Tibial artery (tissue), 4 donors: ENCODE data around the gene KRTAP4-12.
"Not testable (repeated sequence)": the region's sequence is repeated elsewhere in the genome, so short reads cannot be mapped to it uniquely, and the experiment has no call there.

Experiments
- DNase-seq, 2 donors: peaks; one replicate each; pipeline ENCODE4 v3.0.0-alpha.2; 2019
- H3K27ac ChIP-seq, 2 donors: fragments of 200-600 bp; sonication (generic) in 1 of 2; 1 replicate in 1 of 2; 2 replicates in 1 of 2; pipeline ENCODE4 v1.5.1; 2018 to 2019; ENCODE audit warnings: mild to moderate bottlenecking in 1 of 2
- H3K27me3 ChIP-seq, 2 donors: fragments of 200-600 bp; sonication (generic) in 1 of 2; one replicate each; pipeline versions ENCODE4 v1.5.1 to v1.6.0; 2016 to 2019
- H3K36me3 ChIP-seq, 3 donors: fragments of 200-600 bp; sonication (generic) in 2 of 3; one replicate each; pipeline ENCODE4 v1.5.1; 2016 to 2019; ENCODE audit warnings: mild to moderate bottlenecking in 2 of 3
- H3K4me1 ChIP-seq, 4 donors: fragments of 200-600 bp; sonication (generic) in 2 of 4; 1 replicate in 3 of 4; 2 replicates in 1 of 4; pipeline ENCODE4 v1.5.1; 2016 to 2019
- H3K4me3 ChIP-seq, 2 donors: fragments of 200-600 bp; sonication (generic) in 1 of 2; 1 replicate in 1 of 2; 2 replicates in 1 of 2; pipeline ENCODE4 v1.5.1; 2018 to 2019; ENCODE audit warnings: mild to moderate bottlenecking in 2 of 2
- H3K9me3 ChIP-seq, 3 donors: fragments of 200-600 bp; sonication (generic) in 1 of 3; one replicate each; pipeline ENCODE4 v1.5.1; 2016 to 2019
- intact Hi-C: fragments of 100-400 bp; cut with DNase I; formaldehyde crosslinking; loops from one replicate; pipeline ENCODE4 v1.15.0; 2023; ENCODE audit warnings: low total_unique reads
- TF ChIP-seq, protein P1 (sequence below), 2 experiments: fragments of 200-600 bp in 1 of 2; fragments of 450-650 bp in 1 of 2; IDR thresholded peaks; one replicate each; pipeline ENCODE4 v1.5.1; 2017 to 2019; ENCODE audit warnings: antibody characterized with exemption in 2 of 2, mild to moderate bottlenecking in 1 of 2, moderate library complexity in 1 of 2

KRTAP4-12 gene

DNA sequence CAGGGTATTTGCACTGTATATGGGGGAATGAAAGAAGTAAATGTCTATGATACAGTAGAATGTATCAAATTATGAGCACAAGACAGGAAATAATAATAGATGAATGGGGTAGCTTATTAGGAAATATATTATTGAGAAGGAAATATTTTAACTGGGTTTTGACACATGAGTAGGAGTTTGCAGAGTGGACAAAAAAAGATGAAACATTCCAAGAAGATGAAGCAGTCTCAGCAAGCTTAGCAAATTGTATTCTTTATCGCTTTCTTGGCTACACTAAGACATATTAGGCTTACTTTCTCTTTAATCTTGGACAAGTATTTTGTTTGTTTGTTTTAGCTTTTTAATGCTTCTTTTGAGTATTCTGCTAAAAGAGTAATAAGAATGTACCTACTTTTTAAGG is 20.1 kb downstream of the KRTAP4-12 start:
- no peaks in the 10 kb centered on the region for H3K27me3 ChIP-seq
- H3K9me3 ChIP-seq, result no peaks in the 10 kb centered on the region
- H3K27ac ChIP-seq, result no peak overlapping the region
- intact Hi-C loops, result no loop called here
- TF ChIP-seq, protein P1, sequence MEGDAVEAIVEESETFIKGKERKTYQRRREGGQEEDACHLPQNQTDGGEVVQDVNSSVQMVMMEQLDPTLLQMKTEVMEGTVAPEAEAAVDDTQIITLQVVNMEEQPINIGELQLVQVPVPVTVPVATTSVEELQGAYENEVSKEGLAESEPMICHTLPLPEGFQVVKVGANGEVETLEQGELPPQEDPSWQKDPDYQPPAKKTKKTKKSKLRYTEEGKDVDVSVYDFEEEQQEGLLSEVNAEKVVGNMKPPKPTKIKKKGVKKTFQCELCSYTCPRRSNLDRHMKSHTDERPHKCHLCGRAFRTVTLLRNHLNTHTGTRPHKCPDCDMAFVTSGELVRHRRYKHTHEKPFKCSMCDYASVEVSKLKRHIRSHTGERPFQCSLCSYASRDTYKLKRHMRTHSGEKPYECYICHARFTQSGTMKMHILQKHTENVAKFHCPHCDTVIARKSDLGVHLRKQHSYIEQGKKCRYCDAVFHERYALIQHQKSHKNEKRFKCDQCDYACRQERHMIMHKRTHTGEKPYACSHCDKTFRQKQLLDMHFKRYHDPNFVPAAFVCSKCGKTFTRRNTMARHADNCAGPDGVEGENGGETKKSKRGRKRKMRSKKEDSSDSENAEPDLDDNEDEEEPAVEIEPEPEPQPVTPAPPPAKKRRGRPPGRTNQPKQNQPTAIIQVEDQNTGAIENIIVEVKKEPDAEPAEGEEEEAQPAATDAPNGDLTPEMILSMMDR (IDR thresholded peaks at IDR 0.05), result no peak
- H3K36me3 ChIP-seq, result no peaks in the 10 kb centered on the region
- no peak for DNase-seq
- H3K4me1 ChIP-seq, result no peaks in the 10 kb centered on the region
- no peak overlapping the region for H3K4me3 ChIP-seq

DNA sequence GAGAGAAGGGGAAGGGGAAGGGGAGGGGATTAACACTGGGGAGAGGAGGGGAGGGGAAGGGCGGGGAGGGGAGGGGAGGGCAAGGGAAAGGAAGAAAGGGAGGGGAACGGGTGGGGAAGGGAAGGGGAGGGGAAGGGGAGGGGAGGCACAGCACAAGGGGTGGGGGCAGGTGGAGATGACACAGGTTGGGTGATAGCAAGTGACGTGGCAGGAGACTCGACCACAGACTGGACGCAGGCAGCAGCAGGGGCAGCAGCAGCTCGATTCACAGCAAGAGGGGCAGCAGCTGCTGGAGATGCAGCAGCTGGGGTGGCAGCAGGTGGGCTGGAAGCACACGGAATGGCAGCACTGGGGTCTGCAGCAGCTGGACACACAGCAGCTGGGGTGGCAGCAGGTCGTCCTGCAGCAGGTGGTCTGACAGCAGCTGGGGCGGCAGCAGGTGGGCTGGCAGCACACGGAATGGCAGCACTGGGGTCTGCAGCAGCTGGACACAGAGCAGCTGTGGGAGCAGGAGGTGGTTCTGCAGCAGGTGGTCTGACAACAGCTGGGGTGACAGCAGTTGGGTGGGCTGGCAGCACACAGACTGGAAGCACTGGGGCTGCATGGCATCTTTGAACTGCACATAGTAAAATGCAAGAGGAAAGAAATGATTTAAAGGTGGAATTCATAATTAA is 22.3 kb downstream of the KRTAP4-12 start, which contains the start of gene KRTAP4-16:
TSS of gene KRTAP4-16 (minus strand) at position 624 of the 674 bp plus-strand sequence. CDS start at position 624, 0 bp downstream.
- H3K4me3 ChIP-seq, result no peak within 1 kb of the TSS
- no peaks in the 10 kb centered on the region for H3K36me3 ChIP-seq
- H3K27me3 ChIP-seq, result no peaks in the 10 kb centered on the region
- H3K27ac ChIP-seq, result no peak within 1 kb of the TSS
- TF ChIP-seq, protein P1 (IDR thresholded peaks at IDR 0.05), result no peak
- DNase-seq, result no peak
- intact Hi-C loops, result no loop called here
- H3K4me1 ChIP-seq, result no peaks in the 10 kb centered on the region
- H3K9me3 ChIP-seq, result no peaks in the 10 kb centered on the region

DNA sequence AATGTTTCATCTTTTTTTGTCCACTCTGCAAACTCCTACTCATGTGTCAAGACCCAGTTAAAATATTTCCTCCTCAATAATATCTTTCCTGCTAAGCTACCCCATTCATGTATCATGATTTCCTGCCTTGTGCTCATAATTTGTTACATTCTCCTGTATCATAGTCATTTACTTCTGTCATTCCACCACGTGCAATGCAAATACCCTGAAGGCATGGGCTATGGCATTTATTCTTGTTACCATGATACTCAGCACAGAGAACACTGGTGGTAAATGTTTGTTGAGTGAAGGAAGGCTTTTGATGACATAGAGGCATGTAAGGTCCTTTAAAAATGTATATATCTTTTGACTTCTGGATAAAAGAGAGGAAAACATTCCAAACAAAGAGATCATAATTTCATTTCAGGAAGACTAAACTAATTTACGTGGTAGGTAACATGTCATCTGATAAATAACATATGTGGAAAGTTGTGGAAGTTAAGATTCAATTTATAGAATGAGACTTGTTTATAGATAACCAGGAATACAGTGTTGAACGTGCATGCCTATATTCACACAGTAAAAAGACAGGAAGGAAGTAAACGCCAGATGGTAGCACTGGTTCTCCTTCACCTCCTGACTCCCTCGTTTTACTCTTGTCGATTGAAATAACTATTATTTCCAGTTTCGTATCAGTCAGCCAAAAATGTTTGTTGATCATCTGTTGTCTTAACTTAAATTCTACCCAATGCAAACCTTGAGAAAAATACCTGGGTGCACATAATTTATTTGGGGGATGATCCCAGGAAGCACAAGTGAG is 24.1 kb downstream of the KRTAP4-12 start:
- H3K36me3 ChIP-seq, H3K9me3 ChIP-seq, H3K4me3 ChIP-seq, H3K27me3 ChIP-seq, DNase-seq, H3K4me1 ChIP-seq, intact Hi-C loops, H3K27ac ChIP-seq: not testable (repeated sequence)

DNA sequence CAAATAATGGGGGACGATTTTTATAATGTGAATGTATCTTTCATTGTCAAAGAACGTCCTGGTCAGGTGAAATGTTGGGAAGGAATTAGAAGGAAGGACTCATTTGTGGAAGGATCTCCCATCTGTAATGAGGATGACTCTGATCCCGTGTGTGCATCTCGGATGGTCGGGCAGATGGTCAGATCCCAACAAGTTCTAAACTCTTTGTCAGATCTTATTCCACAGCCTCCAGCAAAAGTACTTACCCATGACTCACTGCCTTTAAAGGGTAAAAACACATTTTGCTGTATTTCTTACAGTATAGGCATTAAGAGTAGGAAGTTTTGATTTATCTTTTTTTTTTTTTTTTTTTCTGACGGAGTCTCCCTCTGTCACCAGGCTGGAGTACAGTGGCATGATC is 25.5 kb downstream of the KRTAP4-12 start:
- H3K4me3 ChIP-seq, result no peak overlapping the region
- H3K9me3 ChIP-seq, result no peaks in the 10 kb centered on the region
- H3K27ac ChIP-seq, result no peak overlapping the region
- TF ChIP-seq, protein P1 (IDR thresholded peaks at IDR 0.05), result no peak
- no peaks in the 10 kb centered on the region for H3K4me1 ChIP-seq
- intact Hi-C loops, result no loop called here
- no peaks in the 10 kb centered on the region for H3K36me3 ChIP-seq
- H3K27me3 ChIP-seq, result no peaks in the 10 kb centered on the region
- DNase-seq, result no peak

DNA sequence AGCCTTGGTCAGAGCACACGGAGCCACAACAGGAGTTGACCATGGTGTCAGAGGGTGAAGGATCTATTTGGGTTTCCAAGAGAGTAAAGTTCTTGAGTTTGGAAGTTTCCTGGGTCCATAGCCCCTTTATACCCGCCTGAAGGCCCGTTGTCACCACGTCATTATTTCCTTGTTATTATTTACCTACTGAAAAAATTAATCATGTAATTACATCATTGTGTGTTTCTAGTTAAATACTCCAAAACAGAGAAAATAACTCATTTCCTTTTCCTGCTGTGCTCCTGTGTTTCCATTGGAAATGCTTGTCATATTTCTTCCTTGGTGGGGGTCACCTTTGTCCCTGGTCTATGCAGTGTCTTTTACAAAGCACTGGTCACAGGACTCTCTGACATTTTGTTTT is 25.9 kb downstream of the KRTAP4-12 start, which contains the start of gene KRTAP4-8:
TSS of gene KRTAP4-8 (minus strand) at position 101 of the 400 bp plus-strand sequence. CDS start at position 43, 58 bp downstream.
- H3K36me3 ChIP-seq, result no peaks in the 10 kb centered on the region
- no peaks in the 10 kb centered on the region for H3K27me3 ChIP-seq
- H3K4me1 ChIP-seq, result no peaks in the 10 kb centered on the region
- no peak for DNase-seq
- TF ChIP-seq, protein P1 (IDR thresholded peaks at IDR 0.05), result no peak
- H3K4me3 ChIP-seq, result no peak within 1 kb of the TSS
- intact Hi-C loops, result no loop called here
- no peaks in the 10 kb centered on the region for H3K9me3 ChIP-seq
- H3K27ac ChIP-seq, result no peak within 1 kb of the TSS

DNA sequence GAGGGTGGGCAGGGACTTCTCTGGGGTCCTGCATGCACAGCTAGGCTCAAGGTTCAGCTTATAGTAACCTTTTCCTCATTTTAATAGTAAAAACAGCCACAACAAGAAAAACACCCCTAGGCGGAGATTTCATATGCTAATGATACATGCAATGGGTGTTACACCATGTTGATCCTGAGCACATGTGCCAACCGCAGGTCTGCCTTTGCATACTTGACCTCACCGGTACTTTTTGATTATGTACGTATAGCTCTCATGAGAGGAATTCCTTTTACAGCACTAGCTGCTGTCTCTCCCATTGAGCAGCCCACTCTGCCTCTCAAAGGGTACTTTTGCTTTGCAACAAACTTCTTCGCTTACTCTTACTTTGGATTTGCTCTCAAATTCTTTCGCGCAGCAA is 27.9 kb downstream of the KRTAP4-12 start:
- TF ChIP-seq, protein P1 (IDR thresholded peaks at IDR 0.05), result no peak
- Histone ChIP-seq H3K36me3 (no peaks in the 10 kb centered on the region), H3K27me3 (no peaks in the 10 kb centered on the region), H3K27ac (no peak overlapping the region), H3K4me3 (no peak overlapping the region), H3K4me1 (no peaks in the 10 kb centered on the region), H3K9me3 (no peaks in the 10 kb centered on the region)
- DNase-seq, result no peak
- intact Hi-C loops, result no loop called here

DNA sequence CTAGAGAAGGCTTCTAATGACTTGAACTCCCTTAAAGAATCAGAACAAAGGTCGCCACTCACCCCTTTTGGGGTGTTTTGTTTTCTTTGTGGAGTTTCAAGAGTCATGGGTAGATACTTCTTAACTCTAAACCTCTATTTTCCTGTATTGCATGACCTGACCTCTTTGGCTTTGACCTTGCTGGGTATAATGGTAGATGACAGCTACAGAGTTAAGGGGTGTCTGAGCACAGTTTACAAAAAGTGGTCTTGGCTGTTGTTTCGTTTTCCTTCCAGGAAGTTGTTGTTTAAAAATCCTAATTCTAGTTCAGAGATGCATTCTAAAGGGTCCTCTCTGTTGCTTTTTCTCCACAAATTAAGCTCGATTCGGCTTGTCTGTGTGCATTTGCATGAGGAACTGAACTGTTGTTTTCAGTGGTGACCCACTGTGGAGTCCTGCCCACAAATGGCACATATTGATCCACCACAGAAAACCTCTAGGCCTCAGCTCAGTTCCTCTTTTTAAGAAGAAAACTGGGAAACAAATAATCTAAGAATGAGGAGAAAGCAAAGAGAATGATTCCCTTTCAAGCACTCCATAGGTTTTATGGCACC is 35.1 kb downstream of the KRTAP4-12 start:
- H3K9me3 ChIP-seq, DNase-seq, H3K4me3 ChIP-seq, H3K27ac ChIP-seq, H3K27me3 ChIP-seq, H3K36me3 ChIP-seq, intact Hi-C loops, H3K4me1 ChIP-seq: not testable (repeated sequence)

DNA sequence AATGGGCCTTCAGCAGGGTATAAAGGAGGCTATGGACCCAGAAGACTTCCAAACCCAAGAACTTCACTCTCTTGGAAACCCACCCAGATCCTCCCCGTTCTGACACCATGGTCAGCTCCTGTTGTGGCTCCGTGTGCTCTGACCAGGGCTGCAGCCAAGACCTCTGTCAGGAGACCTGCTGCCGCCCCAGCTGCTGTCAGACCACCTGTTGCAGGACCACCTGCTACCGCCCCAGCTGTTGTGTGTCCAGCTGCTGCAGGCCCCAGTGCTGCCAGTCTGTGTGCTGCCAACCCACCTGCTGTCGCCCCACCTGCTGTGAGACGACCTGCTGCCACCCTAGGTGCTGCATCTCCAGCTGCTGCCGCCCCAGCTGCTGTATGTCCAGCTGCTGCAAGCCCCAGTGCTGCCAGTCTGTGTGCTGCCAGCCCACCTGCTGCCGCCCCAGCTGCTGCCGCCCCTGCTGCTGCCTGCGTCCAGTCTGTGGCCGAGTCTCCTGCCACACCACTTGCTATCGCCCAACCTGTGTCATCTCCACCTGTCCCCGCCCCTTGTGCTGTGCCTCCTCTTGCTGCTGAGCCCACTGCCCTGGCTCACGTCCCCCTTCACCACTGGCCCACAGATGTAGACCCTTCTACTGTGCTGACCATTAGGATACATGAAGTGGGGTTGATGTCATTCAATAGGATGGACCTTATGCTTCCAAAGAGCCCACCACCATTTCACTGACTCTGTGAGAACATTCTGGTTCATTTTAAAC is 39.7 kb downstream of the KRTAP4-12 start, which contains the start of gene KRTAP4-7:
TSS of gene KRTAP4-7 (plus strand) at position 51 of the 757 bp plus-strand sequence. CDS start at position 108, 57 bp downstream.
- H3K27me3 ChIP-seq, H3K36me3 ChIP-seq, H3K4me1 ChIP-seq, H3K27ac ChIP-seq, H3K9me3 ChIP-seq, intact Hi-C loops, DNase-seq, H3K4me3 ChIP-seq: not testable (repeated sequence)
